Measurements from ENCODE around the gene WDFY2. TPM values are rescaled to one million over a fixed set of nuclear protein-coding genes. Genes with fewer than 3 reads are reported as not detected.

WDFY2 gene
- total and polyA plus RNA-seq, 8 donors: 1.4 to 22.6 (median 10.4) TPM

GRCh38 chr13:51805313-51805712, 221.1 kb downstream of the WDFY2 start:
- H3K36me3 ChIP-seq: no peaks in the 10 kb centered on the region
- WGBS, 5 donors: 89 to 93% (median 92%) methylated on average over 4 of the region's 4 CpGs
- peak overlapping the region in 4 of 5 donors; percentile 98 to 100 (median 100) for H3K27ac ChIP-seq
- DNase-seq: no peak
- intact Hi-C loops (cut with DNase I; ENCODE audit: low total_unique reads): no loop called here
- peak overlapping the region; percentile 50 to 88 (median 72) for H3K4me3 ChIP-seq
- H3K4me1 ChIP-seq: peaks cover 26 to 51% (median 41%) of the 10 kb centered on the region in 4 donors
- H3K27me3 ChIP-seq: no peaks in the 10 kb centered on the region
- TF ChIP-seq CTCF (IDR thresholded peaks at IDR 0.05) (no peak), POLR2A (IDR thresholded peaks at IDR 0.05) (no peak), EP300 (IDR thresholded peaks at IDR 0.05) (no peak), POLR2AphosphoS5 (IDR thresholded peaks at IDR 0.05) (no peak)
- no peaks in the 10 kb centered on the region for H3K9me3 ChIP-seq

- WGBS, 5 donors: 76 to 93% (median 88%) methylated on average over 2 of the region's 2 CpGs
- Histone ChIP-seq H3K36me3 (no peaks in the 10 kb centered on the region), H3K27me3 (no peaks in the 10 kb centered on the region), H3K4me1 (peaks cover 23 to 47% (median 38%) of the 10 kb centered on the region in 4 donors), H3K9me3 (no peaks in the 10 kb centered on the region), H3K4me3 (no peak overlapping the region), H3K27ac (peak overlapping the region in 1 of 5 donors; percentile 100)
- DNase-seq: no peak
- TF ChIP-seq EP300 (IDR thresholded peaks at IDR 0.05): no peak
- no peak for TF ChIP-seq CTCF (IDR thresholded peaks at IDR 0.05)
- no peak for TF ChIP-seq POLR2A (IDR thresholded peaks at IDR 0.05)
- no peak for TF ChIP-seq POLR2AphosphoS5 (IDR thresholded peaks at IDR 0.05)
- intact Hi-C loops (cut with DNase I; ENCODE audit: low total_unique reads): no loop called here
These were observed 221.7 kb downstream of the WDFY2 start for GRCh38 chr13:51805925-51806324.

GRCh38 chr13:51806566-51806965, 222.3 kb downstream of the WDFY2 start:
- Histone ChIP-seq H3K9me3 (no peaks in the 10 kb centered on the region), H3K27me3 (no peaks in the 10 kb centered on the region), H3K27ac (peak overlapping the region in 1 of 5 donors; percentile 14), H3K4me3 (no peak overlapping the region), H3K4me1 (peaks cover 16 to 40% (median 31%) of the 10 kb centered on the region in 4 donors), H3K36me3 (no peaks in the 10 kb centered on the region)
- 50 to 62% (median 55%) methylated on average over 2 of the region's 2 CpGs for WGBS, 5 donors
- TF ChIP-seq POLR2AphosphoS5 (IDR thresholded peaks at IDR 0.05) (no peak), EP300 (IDR thresholded peaks at IDR 0.05) (no peak), CTCF (IDR thresholded peaks at IDR 0.05) (no peak), POLR2A (IDR thresholded peaks at IDR 0.05) (no peak)
- intact Hi-C loops (cut with DNase I; ENCODE audit: low total_unique reads): no loop called here
- DNase-seq: peak; percentile 56 to 66

GRCh38 chr13:51807041-51807440, 222.8 kb downstream of the WDFY2 start:
- intact Hi-C loops (cut with DNase I; ENCODE audit: low total_unique reads): no loop called here
- Histone ChIP-seq H3K4me3 (no peak overlapping the region), H3K27me3 (no peaks in the 10 kb centered on the region), H3K9me3 (no peaks in the 10 kb centered on the region), H3K4me1 (peaks cover 12 to 35% (median 26%) of the 10 kb centered on the region in 4 donors), H3K27ac (peak overlapping the region in 1 of 5 donors; percentile 14), H3K36me3 (no peaks in the 10 kb centered on the region)
- WGBS, 5 donors: 66 to 73% (median 68%) methylated on average over 5 of the region's 5 CpGs
- TF ChIP-seq POLR2A (IDR thresholded peaks at IDR 0.05) (no peak), POLR2AphosphoS5 (IDR thresholded peaks at IDR 0.05) (no peak), EP300 (IDR thresholded peaks at IDR 0.05) (no peak)
- DNase-seq: no peak

- no peaks in the 10 kb centered on the region for H3K36me3 ChIP-seq
- H3K27ac ChIP-seq: no peak overlapping the region
- no peaks in the 10 kb centered on the region for H3K9me3 ChIP-seq
- no peak for DNase-seq
- H3K4me1 ChIP-seq: peaks cover 0 to 22% (median 13%) of the 10 kb centered on the region in 4 donors
- TF ChIP-seq CTCF (IDR thresholded peaks at IDR 0.05): no peak
- TF ChIP-seq POLR2A (IDR thresholded peaks at IDR 0.05): no peak
- TF ChIP-seq POLR2AphosphoS5 (IDR thresholded peaks at IDR 0.05): no peak
- TF ChIP-seq EP300 (IDR thresholded peaks at IDR 0.05): no peak
- intact Hi-C loops (cut with DNase I; ENCODE audit: low total_unique reads): no loop called here
- no peaks in the 10 kb centered on the region for H3K27me3 ChIP-seq
- no peak overlapping the region for H3K4me3 ChIP-seq
These were observed 224.5 kb downstream of the WDFY2 start for GRCh38 chr13:51808811-51809210.

Measured in stomach (tissue), 9 donors.